Measurements from ENCODE around the gene ABCC1. TPM values are rescaled to one million over a fixed set of nuclear protein-coding genes. Genes with fewer than 3 reads are reported as not detected.

The ABCC1 gene
- polyA plus RNA-seq, 1 of the 3 experiments (the other 2 are of a cell fraction): 23.7 TPM

DNA sequence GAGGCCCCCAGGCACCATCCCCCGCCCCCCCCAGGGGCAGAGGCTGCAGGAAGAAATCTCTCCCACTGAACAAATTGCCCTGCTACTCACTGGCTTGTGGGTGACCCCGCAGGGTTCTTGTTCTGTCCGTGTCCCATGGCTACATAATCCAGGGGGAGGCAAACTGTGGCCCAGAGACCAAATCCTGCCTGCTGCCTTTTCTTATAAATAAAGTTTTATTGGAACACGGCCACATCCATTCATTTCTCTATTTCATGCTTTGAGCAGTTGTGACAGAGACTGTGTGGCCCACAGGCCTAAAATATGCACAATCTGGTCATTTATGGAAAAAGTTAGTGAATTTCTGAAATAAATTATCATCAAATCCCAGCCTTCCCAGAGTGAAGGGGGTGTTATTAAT is 235.7 kb downstream of the ABCC1 start:
- Histone ChIP-seq H3K4me1 (ENCODE audit: control insufficient read depth in 1 of 2, insufficient read depth in 2 of 2, low read depth in 1 of 2, low read length in 1 of 2) (no peaks in the 10 kb centered on the region), H3K79me2 (ENCODE audit: insufficient read depth) (no peaks in the 10 kb centered on the region), H3K27ac (ENCODE audit: low read depth in 2 of 2, low read length in 1 of 2) (no peak overlapping the region), H4K20me1 (ENCODE audit: insufficient read depth) (no peaks in the 10 kb centered on the region), H3F3A (replicated peaks; ENCODE audit: insufficient read depth) (no peaks in the 10 kb centered on the region), H2AFZ (ENCODE audit: low read depth) (no peak overlapping the region), H3K9me3 (no peaks in the 10 kb centered on the region), H3K4me2 (no peak overlapping the region), H3K4me3 (ENCODE audit: low read depth in 2 of 2, low read length in 1 of 2) (no peak overlapping the region), H3K27me3 (ENCODE audit: insufficient read depth) (no peaks in the 10 kb centered on the region; the same call in 1 of the 2 replicates), H3K9me2 (no peaks in the 10 kb centered on the region), H3K9ac (no peak overlapping the region), H3K36me3 (replicated peaks in 1 of 2; ENCODE audit: control insufficient read depth in 1 of 2, insufficient read depth in 2 of 2, low read length in 1 of 2) (no peaks in the 10 kb centered on the region)
- ChIA-PET POLR2A (no interaction called here), CTCF (no interaction called here)
- 52% methylated on average over 3 of the region's 4 CpGs for WGBS (ENCODE audit: low lambda C conversion rate)
- TF ChIP-seq TAF1 (IDR thresholded peaks at IDR 0.05; ENCODE audit: borderline replicate concordance, low read depth, low read length) (no peak), GATA2 (CRISPR knock-in tag; IDR thresholded peaks at IDR 0.05) (no peak), NFIC (IDR thresholded peaks at IDR 0.05; ENCODE audit: borderline replicate concordance) (no peak), RXRA (IDR thresholded peaks at IDR 0.05; ENCODE audit: borderline replicate concordance, low read depth) (no peak), SMC3 (IDR thresholded peaks at IDR 0.05; ENCODE audit: low read depth, low read length) (no peak), TCF12 (IDR thresholded peaks at IDR 0.05) (no peak), GABPA (IDR thresholded peaks at IDR 0.05; ENCODE audit: low read depth) (no peak), JUND (IDR thresholded peaks at IDR 0.05) (no peak), RAD21 (IDR thresholded peaks at IDR 0.05; ENCODE audit: low read length) (no peak), TEAD4 (IDR thresholded peaks at IDR 0.05; ENCODE audit: borderline replicate concordance, insufficient read depth) (no peak), FOXJ3 (CRISPR knock-in tag; IDR thresholded peaks at IDR 0.05) (no peak), YY1 (IDR thresholded peaks at IDR 0.05; ENCODE audit: low read depth) (no peak), CHD2 (IDR thresholded peaks at IDR 0.05; ENCODE audit: low read length, partially characterized antibody) (no peak), MXI1 (IDR thresholded peaks at IDR 0.05; ENCODE audit: low read depth, low read length) (no peak), USF1 (IDR thresholded peaks at IDR 0.05; ENCODE audit: borderline replicate concordance, low read depth) (no peak), IRF3 (IDR thresholded peaks at IDR 0.05; ENCODE audit: low read depth, low read length) (no peak)
- TF ChIP-seq, protein P1, sequence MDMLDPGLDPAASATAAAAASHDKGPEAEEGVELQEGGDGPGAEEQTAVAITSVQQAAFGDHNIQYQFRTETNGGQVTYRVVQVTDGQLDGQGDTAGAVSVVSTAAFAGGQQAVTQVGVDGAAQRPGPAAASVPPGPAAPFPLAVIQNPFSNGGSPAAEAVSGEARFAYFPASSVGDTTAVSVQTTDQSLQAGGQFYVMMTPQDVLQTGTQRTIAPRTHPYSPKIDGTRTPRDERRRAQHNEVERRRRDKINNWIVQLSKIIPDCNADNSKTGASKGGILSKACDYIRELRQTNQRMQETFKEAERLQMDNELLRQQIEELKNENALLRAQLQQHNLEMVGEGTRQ (IDR thresholded peaks at IDR 0.05; ENCODE audit: borderline replicate concordance, low read depth, low read length): no peak
- TF ChIP-seq, protein P2, sequence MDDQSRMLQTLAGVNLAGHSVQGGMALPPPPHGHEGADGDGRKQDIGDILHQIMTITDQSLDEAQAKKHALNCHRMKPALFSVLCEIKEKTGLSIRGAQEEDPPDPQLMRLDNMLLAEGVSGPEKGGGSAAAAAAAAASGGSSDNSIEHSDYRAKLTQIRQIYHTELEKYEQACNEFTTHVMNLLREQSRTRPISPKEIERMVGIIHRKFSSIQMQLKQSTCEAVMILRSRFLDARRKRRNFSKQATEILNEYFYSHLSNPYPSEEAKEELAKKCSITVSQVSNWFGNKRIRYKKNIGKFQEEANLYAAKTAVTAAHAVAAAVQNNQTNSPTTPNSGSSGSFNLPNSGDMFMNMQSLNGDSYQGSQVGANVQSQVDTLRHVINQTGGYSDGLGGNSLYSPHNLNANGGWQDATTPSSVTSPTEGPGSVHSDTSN (IDR thresholded peaks at IDR 0.05): no peak
- DNase-seq: no peak

Data from SK-N-SH (cell line).